Measurements from ENCODE around the gene PRIMA1. TPM values are rescaled to one million over a fixed set of nuclear protein-coding genes. Genes with fewer than 3 reads are reported as not detected.

The PRIMA1 gene
- total and polyA plus RNA-seq, 2 donors (not counting 1 experiment from before 2014, with no cell fraction given), result not detected

DNA sequence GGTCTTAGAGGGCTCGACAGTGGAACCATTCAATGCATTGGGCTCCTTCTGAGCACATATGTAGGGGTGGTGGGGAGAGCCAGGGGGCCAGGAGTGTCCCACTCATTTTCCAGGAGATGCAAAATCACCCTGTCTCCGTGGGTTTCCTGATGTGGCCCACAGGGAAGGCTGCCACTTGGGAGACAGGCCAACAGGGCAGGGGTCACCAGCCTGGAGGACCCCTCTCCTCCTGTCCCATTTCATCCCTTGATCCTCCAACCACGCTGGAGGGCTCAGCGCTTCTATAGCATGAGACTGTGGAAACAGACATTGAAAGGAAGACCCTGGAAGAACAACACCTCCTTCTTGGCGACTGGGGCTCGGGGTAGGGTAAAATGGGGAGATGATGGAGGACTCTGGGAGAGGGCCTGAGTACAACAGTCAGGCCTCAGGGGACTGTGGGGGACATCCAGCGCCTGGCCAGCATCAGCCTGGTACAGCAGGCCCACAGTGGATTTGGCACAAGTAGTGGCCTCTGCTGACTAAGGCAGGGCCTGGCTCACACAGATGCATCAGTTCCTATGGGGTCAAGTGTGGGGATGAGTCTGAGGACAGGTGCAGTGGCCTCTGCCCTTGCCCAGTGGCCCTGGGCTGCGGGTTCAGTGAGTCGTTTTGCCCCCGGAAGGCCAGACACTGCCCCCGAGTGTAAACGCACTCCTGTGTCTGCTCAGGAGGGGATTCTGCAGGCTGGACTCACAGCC lies 68.0 kb downstream of the PRIMA1 start:
- Histone ChIP-seq H3K27ac (ENCODE audit: low read length in 2 of 2) (no peak overlapping the region), H3K9ac (ENCODE audit: low read length) (no peak overlapping the region), H3K79me2 (ENCODE audit: control insufficient read depth, insufficient read depth, low read length) (no peaks in the 10 kb centered on the region), H2AFZ (ENCODE audit: insufficient read depth, low read depth, low read length, poor library complexity, severe bottlenecking) (no peak overlapping the region), H3K4me3 (ENCODE audit: control extremely low read depth in 1 of 5, extremely low read depth in 1 of 5, insufficient read depth in 1 of 5, low read depth in 2 of 5, low read length in 4 of 5) (no peak overlapping the region), H3K4me1 (ENCODE audit: control insufficient read depth in 2 of 2, insufficient read depth in 2 of 2, low read length in 2 of 2) (no peaks in the 10 kb centered on the region), H3K4me2 (replicated peaks; ENCODE audit: low read depth, low read length, poor library complexity, severe bottlenecking) (no peak overlapping the region), H4K20me1 (ENCODE audit: control insufficient read depth, insufficient read depth, low read length, poor library complexity, severe bottlenecking) (no peaks in the 10 kb centered on the region), H3K36me3 (replicated peaks in 1 of 2; ENCODE audit: control extremely low read depth in 1 of 2, control insufficient read depth in 1 of 2, extremely low read depth in 1 of 2, insufficient read depth in 2 of 2, low read length in 1 of 2) (no peaks in the 10 kb centered on the region), H3K27me3 (replicated peaks in 1 of 4; ENCODE audit: control extremely low read depth in 1 of 4, control insufficient read depth in 3 of 4, insufficient read depth in 4 of 4, low read length in 3 of 4) (no peaks in the 10 kb centered on the region), H3K9me3 (ENCODE audit: control extremely low read depth in 1 of 3, control insufficient read depth in 2 of 3, insufficient read depth in 1 of 3, low read length in 2 of 3) (peaks cover 0 to 4% (median 0%) of the 10 kb centered on the region in 3 donors)
- WGBS (ENCODE audit: insufficient coverage), result 81% methylated on average over 10 of the region's 12 CpGs
- ATAC-seq (ENCODE audit: low read depth), result no peak
- H3K4me1 Mint-ChIP-seq, result no peaks in the 10 kb centered on the region
- intact Hi-C loops (cut with micrococcal nuclease), result no loop called here
- H3K9me3 Mint-ChIP-seq (ENCODE audit: insufficient read depth), result peaks cover 4% of the 10 kb centered on the region
- POLR2A ChIA-PET, result no interaction called here
- TF ChIP-seq EZH2 (IDR thresholded peaks at IDR 0.05; ENCODE audit: borderline replicate concordance, insufficient read depth, low read depth, low read length, poor library complexity, severe bottlenecking), result no peak
- TF ChIP-seq, protein P1, sequence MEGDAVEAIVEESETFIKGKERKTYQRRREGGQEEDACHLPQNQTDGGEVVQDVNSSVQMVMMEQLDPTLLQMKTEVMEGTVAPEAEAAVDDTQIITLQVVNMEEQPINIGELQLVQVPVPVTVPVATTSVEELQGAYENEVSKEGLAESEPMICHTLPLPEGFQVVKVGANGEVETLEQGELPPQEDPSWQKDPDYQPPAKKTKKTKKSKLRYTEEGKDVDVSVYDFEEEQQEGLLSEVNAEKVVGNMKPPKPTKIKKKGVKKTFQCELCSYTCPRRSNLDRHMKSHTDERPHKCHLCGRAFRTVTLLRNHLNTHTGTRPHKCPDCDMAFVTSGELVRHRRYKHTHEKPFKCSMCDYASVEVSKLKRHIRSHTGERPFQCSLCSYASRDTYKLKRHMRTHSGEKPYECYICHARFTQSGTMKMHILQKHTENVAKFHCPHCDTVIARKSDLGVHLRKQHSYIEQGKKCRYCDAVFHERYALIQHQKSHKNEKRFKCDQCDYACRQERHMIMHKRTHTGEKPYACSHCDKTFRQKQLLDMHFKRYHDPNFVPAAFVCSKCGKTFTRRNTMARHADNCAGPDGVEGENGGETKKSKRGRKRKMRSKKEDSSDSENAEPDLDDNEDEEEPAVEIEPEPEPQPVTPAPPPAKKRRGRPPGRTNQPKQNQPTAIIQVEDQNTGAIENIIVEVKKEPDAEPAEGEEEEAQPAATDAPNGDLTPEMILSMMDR (IDR thresholded peaks at IDR 0.05), result no peak
- CTCF ChIA-PET, result no interaction called here
- no peak for DNase-seq
- peaks cover under 1% of the 10 kb centered on the region for H3K27me3 Mint-ChIP-seq
- no peak overlapping the region for H3K27ac Mint-ChIP-seq
- H3K4me3 Mint-ChIP-seq, result no peak overlapping the region

DNA sequence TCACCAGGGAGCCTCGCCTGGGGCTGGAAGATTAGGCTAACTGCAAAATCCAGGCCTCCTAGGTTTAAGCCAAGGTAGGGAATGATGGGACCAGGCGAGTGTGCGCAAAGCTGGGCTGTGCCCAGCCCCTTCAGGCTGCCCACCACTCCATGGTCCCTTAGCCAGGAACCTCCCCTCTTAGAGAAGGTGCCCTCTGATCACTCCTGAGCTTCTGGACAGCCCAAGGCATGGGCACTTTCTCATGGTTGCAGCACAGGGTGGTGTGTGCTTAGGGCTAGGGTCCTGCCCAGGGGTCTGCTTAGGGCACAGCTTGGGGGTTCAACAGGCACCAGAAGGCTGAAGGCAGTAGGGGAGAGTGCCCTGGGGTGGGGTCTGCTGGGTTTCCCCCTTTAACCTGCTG lies 69.0 kb downstream of the PRIMA1 start:
- ATAC-seq (ENCODE audit: low read depth) (no peak), DNase-seq (no peak)
- 86% methylated on average over 3 of the region's 3 CpGs for WGBS (ENCODE audit: insufficient coverage)
- Histone ChIP-seq H3K9ac (ENCODE audit: low read length) (no peak overlapping the region), H3K27ac (ENCODE audit: low read length in 2 of 2) (no peak overlapping the region), H3K27me3 (replicated peaks in 1 of 4; ENCODE audit: control extremely low read depth in 1 of 4, control insufficient read depth in 3 of 4, insufficient read depth in 4 of 4, low read length in 3 of 4) (no peaks in the 10 kb centered on the region), H4K20me1 (ENCODE audit: control insufficient read depth, insufficient read depth, low read length, poor library complexity, severe bottlenecking) (no peaks in the 10 kb centered on the region), H3K4me1 (ENCODE audit: control insufficient read depth in 2 of 2, insufficient read depth in 2 of 2, low read length in 2 of 2) (no peaks in the 10 kb centered on the region), H3K79me2 (ENCODE audit: control insufficient read depth, insufficient read depth, low read length) (no peaks in the 10 kb centered on the region), H3K9me3 (ENCODE audit: control extremely low read depth in 1 of 3, control insufficient read depth in 2 of 3, insufficient read depth in 1 of 3, low read length in 2 of 3) (peaks cover 0 to 5% (median 0%) of the 10 kb centered on the region in 3 donors), H3K4me2 (replicated peaks; ENCODE audit: low read depth, low read length, poor library complexity, severe bottlenecking) (no peak overlapping the region), H2AFZ (ENCODE audit: insufficient read depth, low read depth, low read length, poor library complexity, severe bottlenecking) (no peak overlapping the region), H3K36me3 (replicated peaks in 1 of 2; ENCODE audit: control extremely low read depth in 1 of 2, control insufficient read depth in 1 of 2, extremely low read depth in 1 of 2, insufficient read depth in 2 of 2, low read length in 1 of 2) (no peaks in the 10 kb centered on the region), H3K4me3 (ENCODE audit: control extremely low read depth in 1 of 5, extremely low read depth in 1 of 5, insufficient read depth in 1 of 5, low read depth in 2 of 5, low read length in 4 of 5) (no peak overlapping the region)
- H3K27me3 Mint-ChIP-seq, result peaks cover 3% of the 10 kb centered on the region
- H3K4me1 Mint-ChIP-seq, result no peaks in the 10 kb centered on the region
- ChIA-PET POLR2A (no interaction called here), CTCF (no interaction called here)
- intact Hi-C loops (cut with micrococcal nuclease), result no loop called here
- no peak overlapping the region for H3K27ac Mint-ChIP-seq
- H3K9me3 Mint-ChIP-seq (ENCODE audit: insufficient read depth), result peaks cover 4% of the 10 kb centered on the region
- TF ChIP-seq, protein P1 (IDR thresholded peaks at IDR 0.05), result no peak
- no peak for TF ChIP-seq EZH2 (IDR thresholded peaks at IDR 0.05; ENCODE audit: borderline replicate concordance, insufficient read depth, low read depth, low read length, poor library complexity, severe bottlenecking)
- no peak overlapping the region for H3K4me3 Mint-ChIP-seq
